HFF-Myc (cell line): Measurements from ENCODE around the gene ASIC3.

ENCODE experiments used
- DNase-seq: peaks from one replicate; pipeline ENCODE4 v3.0.0-alpha.2; 2011; ENCODE audit warnings: low read depth; ENCODE audit errors: extremely low read depth
- H3K4me3 ChIP-seq: replicated peaks from 2 replicates; pipeline ENCODE4 v1.5.1; 2011; ENCODE audit warnings: low read depth, mild to moderate bottlenecking, control low read depth, low read length
- TF ChIP-seq, protein P1 (sequence below): IDR thresholded peaks from 2 replicates; pipeline ENCODE4 v1.5.1; 2012; ENCODE audit warnings: mild to moderate bottlenecking, low read depth, low read length, control low read depth; ENCODE audit errors: missing control alignments

The ASIC3 gene

DNA sequence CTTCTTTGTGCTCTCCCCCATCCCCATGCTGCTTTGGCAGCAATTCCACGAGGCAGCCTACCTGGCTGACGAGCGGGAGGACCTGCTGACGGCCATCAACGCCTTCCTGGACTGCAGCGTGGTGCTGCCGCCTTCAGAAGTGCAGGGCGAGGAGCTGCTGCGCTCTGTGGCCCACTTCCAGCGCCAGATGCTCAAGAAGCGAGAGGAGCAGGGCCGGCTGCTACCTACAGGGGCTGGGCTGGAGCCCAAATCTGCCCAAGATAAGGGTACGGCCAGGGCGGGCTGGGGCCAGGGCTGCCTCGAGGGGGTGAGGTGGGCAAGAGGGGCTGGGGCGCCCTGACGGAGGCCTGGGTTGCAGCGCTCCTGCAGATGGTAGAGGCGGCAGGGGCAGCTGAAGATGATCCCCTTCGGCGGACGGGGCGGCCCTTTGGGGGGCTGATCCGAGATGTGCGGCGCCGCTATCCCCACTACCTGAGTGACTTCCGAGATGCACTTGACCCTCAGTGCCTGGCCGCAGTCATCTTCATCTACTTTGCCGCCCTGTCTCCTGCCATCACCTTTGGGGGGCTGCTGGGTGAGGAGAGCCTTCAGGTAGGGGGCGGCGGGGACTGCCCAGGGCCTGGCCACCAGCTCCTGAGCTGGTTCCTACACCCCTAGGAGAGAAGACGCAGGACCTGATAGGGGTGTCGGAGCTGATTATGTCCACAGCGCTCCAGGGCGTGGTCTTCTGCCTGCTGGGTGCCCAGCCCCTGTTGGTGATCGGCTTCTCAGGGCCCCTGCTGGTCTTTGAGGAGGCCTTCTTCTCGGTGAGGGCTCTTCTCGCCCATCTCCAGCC is 22.9 kb downstream of the ASIC3 start:
- TF ChIP-seq, protein P1, sequence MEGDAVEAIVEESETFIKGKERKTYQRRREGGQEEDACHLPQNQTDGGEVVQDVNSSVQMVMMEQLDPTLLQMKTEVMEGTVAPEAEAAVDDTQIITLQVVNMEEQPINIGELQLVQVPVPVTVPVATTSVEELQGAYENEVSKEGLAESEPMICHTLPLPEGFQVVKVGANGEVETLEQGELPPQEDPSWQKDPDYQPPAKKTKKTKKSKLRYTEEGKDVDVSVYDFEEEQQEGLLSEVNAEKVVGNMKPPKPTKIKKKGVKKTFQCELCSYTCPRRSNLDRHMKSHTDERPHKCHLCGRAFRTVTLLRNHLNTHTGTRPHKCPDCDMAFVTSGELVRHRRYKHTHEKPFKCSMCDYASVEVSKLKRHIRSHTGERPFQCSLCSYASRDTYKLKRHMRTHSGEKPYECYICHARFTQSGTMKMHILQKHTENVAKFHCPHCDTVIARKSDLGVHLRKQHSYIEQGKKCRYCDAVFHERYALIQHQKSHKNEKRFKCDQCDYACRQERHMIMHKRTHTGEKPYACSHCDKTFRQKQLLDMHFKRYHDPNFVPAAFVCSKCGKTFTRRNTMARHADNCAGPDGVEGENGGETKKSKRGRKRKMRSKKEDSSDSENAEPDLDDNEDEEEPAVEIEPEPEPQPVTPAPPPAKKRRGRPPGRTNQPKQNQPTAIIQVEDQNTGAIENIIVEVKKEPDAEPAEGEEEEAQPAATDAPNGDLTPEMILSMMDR = no peak
- H3K4me3 ChIP-seq = no peak overlapping the region
- no peak for DNase-seq

DNA sequence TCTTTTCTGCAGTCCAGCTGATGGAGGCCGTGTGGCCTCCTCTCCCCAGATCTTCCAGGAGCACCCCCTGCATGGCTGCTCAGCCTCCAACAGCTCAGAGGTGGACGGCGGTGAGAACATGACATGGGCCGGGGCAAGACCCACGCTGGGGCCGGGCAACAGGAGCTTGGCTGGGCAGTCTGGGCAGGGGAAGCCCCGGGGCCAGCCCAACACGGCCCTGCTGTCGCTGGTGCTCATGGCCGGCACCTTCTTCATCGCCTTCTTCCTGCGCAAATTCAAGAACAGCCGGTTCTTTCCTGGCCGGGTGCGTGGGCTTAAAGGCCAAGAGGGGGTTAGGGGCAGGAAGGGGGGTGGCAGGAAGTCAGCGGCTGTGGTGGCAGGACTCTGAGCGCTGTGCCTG is 25.7 kb downstream of the ASIC3 start:
- no peak overlapping the region for H3K4me3 ChIP-seq
- DNase-seq = no peak
- TF ChIP-seq, protein P1 = no peak

DNA sequence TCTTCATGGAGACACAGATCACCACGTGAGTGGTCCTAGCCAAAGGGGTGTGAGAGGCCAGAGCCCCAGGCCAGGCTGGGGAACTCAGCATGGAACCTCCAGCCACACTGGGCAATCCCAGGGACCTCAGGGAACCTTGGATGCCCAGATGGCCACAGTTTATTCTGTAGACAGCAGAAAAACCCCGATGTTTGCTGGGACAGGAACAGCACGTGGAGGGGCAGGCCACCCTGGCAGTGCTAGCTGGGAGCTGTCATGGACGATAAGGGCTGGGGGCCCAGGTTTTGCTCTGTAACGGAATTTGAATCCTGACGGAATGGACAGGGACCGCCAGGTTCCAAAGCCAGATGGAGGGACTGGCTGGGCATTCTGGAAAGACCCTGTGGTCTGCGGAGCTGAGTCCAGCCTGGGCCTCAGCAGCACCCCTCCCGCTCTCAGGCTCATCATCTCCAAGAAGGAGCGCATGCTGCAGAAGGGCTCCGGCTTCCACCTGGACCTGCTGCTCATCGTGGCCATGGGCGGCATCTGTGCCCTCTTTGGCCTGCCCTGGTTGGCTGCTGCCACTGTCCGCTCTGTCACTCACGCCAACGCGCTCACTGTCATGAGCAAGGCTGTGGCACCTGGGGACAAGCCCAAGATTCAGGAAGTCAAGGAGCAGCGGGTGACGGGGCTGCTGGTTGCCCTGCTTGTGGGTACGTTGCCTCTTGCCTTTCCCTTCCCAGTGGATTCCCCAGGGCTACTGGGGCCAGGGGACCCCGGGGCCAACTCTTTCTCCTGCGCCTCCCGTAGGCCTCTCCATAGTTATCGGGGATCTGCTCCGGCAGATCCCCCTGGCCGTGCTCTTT is 26.7 kb downstream of the ASIC3 start:
- DNase-seq = no peak
- TF ChIP-seq, protein P1 = no peak
- H3K4me3 ChIP-seq = no peak overlapping the region

DNA sequence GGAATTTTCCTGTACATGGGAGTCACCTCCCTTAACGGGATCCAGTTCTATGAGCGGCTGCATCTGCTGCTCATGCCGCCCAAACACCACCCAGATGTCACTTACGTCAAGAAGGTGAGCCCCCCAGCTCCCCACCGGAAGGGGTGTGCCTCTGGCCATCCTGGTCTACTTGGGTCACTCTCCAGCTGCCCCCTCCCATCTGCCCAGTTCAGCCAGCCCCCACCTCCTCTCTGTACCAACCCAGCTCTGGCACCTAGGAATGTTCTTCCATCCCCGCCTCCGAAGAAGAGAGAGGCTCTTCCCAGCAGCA is 27.3 kb downstream of the ASIC3 start:
- H3K4me3 ChIP-seq = no peak overlapping the region
- TF ChIP-seq, protein P1 = no peak
- DNase-seq = no peak

DNA sequence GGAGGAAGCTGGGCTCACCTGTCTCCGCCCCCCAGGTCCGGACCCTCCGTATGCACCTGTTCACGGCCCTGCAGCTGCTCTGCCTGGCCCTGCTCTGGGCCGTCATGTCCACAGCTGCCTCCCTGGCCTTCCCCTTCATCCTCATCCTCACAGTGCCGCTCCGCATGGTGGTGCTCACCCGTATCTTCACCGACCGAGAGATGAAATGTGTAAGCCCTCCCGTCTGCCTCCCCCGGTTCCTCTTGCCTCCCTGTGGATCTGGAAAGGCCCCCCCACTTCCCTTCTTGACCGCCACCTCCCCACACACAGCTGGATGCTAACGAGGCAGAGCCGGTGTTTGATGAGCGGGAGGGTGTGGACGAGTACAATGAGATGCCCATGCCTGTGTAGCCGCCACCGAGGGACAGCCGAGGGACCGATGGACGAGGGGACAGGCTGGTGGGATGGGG is 27.7 kb downstream of the ASIC3 start:
- H3K4me3 ChIP-seq = no peak overlapping the region
- no peak for DNase-seq
- TF ChIP-seq, protein P1 = no peak

DNA sequence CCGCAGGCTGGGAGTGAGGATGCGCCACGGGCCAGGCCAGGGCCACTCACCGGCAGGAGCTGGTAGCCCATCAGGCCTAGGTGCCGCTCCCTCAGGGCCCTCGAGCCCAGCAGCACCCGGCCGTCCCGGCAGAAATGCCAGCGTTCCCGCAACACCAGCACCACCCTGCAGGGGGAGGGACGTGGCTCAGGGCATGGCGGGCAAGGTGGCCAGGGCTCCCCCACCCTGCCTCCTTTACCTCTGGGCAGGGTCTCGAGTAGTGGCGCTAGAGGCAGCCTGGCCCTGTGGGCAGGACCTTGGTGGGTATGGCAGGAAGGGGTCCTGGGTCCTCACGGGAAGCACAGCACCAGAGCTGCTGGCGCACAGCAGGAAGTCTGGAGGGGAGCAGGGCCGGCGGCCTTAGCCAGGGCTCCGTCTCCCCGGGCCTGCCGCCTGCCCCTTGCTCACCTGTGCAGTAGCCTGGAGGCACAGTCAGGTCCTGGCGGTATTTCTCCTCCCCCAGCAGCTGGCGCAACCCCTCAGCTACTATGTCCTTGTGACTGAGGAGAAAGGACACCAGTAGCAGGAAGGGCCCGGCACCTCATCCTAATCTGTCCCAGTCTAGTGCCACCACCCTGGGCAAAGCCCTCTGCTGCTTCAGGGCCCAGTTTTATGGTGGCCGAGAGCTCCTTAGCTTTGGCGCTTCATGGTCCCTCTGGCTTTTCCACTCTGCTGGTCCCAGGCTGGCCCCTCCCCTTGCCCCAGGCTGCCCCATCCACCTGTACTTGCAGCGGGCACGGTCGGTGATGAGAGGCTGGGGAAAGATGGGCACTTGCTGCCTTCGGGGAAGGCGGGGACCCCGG is 28.8 kb downstream of the ASIC3 start:
- TF ChIP-seq, protein P1 = no peak
- DNase-seq = no peak
- no peak overlapping the region for H3K4me3 ChIP-seq
